Testis (tissue), 3 donors: ENCODE data around the gene TP73. TPM values are rescaled to one million over a fixed set of nuclear protein-coding genes. Genes with fewer than 3 reads are reported as not detected.

Experiments used
- DNase-seq: peaks from one replicate; pipeline ENCODE4 v3.0.0-alpha.2; 2019
- H3K27ac ChIP-seq, 2 donors: fragments of 200-600 bp; sonication (generic); one replicate each; pipeline ENCODE4 v1.5.1; 2019
- H3K27me3 ChIP-seq: fragments of 200-600 bp; sonication (generic); one replicate; pipeline ENCODE4 v1.5.1; 2019
- H3K36me3 ChIP-seq: fragments of 200-600 bp; sonication (generic); one replicate; pipeline ENCODE4 v1.5.1; 2017; ENCODE audit warnings: low read depth; ENCODE audit errors: missing control alignments
- H3K4me1 ChIP-seq: fragments of 200-600 bp; sonication (generic); one replicate; pipeline ENCODE4 v1.5.1; 2019
- H3K4me3 ChIP-seq, 2 donors: fragments of 200-600 bp; sonication (generic); one replicate each; pipeline ENCODE4 v1.5.1; 2017 to 2019
- H3K9me3 ChIP-seq: fragments of 200-600 bp; sonication (generic); one replicate; pipeline ENCODE4 v1.5.1; 2017
- POLR2A ChIP-seq: fragments of 450-650 bp; IDR thresholded peaks from one replicate; pipeline ENCODE4 v1.6.1; 2017; ENCODE audit warnings: antibody characterized with exemption, mild to moderate bottlenecking, moderate library complexity
- WGBS, 2 donors: methylation state at CpG; one replicate each; pipeline ENCODE4 v1.1.5; 2018; 5-methylcytosine and 5-hydroxymethylcytosine counted together
- intact Hi-C: fragments of 100-400 bp; cut with DNase I; formaldehyde crosslinking; loops from one replicate; pipeline ENCODE4 v1.15.1; 2023; ENCODE audit warnings: low total_unique reads
- polyA plus RNA-seq: library from polyadenylated mRNA; stranded (reverse); fragments of 350-450 nt; fragmentation: Illumina TruSeq; extraction: RNeasy Lipid Tissue Mini Kit (QIAGEN cat#74804); gene quantifications from one replicate; pipeline ENCODE4 v1.2.3, GENCODE V29; 2014; ENCODE audit warnings: low read depth, low replicate concordance; ENCODE audit not compliant: insufficient read depth
- total RNA-seq, 2 donors: library from RNA; depleted of rRNA; stranded (reverse); fragments of >200 nt; gene quantifications; one replicate each; pipeline ENCODE4 v1.2.3, GENCODE V29; 2016
- TF ChIP-seq, protein P1 (sequence below), 3 experiments: fragments of 450-650 bp in 2 of 3; fragments of 200-600 bp in 1 of 3; sonication (generic) in 1 of 3; IDR thresholded peaks; one replicate each; pipeline ENCODE4 v1.5.1; 2016 to 2019; ENCODE audit warnings: antibody characterized with exemption in 3 of 3, mild to moderate bottlenecking in 2 of 3, moderate library complexity in 1 of 3

Gene TP73
- total and polyA plus RNA-seq, 3 donors from 2014 or later = 1.3 to 2.2 (median 1.5) TPM

DNA sequence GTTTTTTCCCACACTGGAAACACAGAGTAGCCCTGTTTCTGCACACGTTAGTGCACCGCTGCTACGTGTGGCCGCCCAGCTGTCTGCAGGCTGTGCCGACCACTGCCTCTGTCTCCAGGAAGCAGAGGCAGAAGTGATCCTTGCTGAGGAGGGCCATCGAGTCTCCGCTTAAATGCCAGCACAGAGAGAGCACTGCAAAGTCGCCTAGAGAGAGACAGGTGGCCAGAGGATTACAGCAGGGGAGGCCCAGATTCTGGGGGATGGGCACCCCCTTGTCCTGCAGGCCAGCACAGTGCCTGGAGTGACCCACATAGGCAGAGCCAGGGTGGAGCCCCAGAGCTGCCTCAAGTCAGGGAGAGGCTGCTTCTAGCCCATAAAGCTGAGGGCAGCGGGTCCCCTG is 21.4 kb upstream of the TP73 start:
- H3K27ac ChIP-seq = no peak overlapping the region
- TF ChIP-seq, protein P1, sequence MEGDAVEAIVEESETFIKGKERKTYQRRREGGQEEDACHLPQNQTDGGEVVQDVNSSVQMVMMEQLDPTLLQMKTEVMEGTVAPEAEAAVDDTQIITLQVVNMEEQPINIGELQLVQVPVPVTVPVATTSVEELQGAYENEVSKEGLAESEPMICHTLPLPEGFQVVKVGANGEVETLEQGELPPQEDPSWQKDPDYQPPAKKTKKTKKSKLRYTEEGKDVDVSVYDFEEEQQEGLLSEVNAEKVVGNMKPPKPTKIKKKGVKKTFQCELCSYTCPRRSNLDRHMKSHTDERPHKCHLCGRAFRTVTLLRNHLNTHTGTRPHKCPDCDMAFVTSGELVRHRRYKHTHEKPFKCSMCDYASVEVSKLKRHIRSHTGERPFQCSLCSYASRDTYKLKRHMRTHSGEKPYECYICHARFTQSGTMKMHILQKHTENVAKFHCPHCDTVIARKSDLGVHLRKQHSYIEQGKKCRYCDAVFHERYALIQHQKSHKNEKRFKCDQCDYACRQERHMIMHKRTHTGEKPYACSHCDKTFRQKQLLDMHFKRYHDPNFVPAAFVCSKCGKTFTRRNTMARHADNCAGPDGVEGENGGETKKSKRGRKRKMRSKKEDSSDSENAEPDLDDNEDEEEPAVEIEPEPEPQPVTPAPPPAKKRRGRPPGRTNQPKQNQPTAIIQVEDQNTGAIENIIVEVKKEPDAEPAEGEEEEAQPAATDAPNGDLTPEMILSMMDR (IDR thresholded peaks at IDR 0.05) = no peak
- no peak for TF ChIP-seq POLR2A

DNA sequence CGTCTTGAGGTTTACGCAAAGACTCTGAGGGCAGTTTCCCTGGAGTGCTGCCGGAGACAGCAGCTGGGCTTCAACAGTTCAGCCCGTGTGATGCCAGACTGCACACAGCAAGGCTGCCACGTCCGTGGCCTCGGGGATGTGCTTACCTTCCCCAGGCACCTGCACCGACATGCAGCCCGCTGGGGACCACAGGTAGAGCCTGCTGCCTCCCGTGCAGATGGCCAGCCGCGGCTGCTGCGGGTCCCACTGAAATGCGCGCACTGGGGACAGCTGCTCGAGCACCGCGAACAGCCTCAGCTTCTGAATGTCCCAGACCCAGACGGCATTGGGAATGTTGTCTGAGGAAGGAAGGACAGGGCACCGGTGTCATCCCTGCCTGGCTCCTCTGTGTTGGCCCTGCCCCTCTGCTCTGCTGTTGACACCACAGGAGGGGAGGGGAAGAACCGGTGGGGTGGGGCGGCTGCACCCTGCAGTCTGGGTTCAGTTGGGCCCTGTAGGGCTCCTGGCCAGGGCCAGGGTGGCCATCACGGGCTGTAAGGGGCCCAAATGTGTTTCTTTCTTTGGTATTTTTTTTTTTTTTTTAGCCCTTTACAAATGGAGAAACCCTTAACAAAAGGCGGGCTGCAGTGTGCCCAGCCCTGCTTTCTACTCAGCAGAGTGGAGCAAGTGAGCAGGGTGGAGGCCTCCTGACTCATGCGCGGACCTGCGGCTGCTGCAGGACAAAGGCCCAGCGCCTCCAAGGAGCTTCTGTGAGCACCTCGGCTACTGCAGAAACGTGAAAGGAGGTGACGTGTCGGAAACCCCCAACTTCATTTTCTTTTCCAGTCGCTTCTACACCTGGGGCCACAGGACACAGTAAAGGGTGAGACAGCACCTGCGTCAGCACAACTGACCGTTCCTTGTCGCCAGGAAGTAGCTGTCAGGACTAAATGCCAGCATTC is 20.7 kb upstream of the TP73 start:
- DNase-seq = no peak
- Histone ChIP-seq H3K4me3 (no peak overlapping the region), H3K27me3 (no peaks in the 10 kb centered on the region), H3K9me3 (no peaks in the 10 kb centered on the region), H3K4me1 (no peaks in the 10 kb centered on the region), H3K36me3 (no peaks in the 10 kb centered on the region), H3K27ac (no peak overlapping the region)
- WGBS, 2 donors = 89 to 90% methylated on average over 15 to 36 of the region's 36 CpGs
- no peak for TF ChIP-seq POLR2A
- TF ChIP-seq, protein P1 (IDR thresholded peaks at IDR 0.05) = no peak
- intact Hi-C loops = no loop called here

More for the DNA sequence above, 21.4 kb upstream of the TP73 start:
- H3K27me3 ChIP-seq = no peaks in the 10 kb centered on the region
- no peaks in the 10 kb centered on the region for H3K9me3 ChIP-seq
- peaks cover under 1% of the 10 kb centered on the region for H3K4me1 ChIP-seq
- DNase-seq = no peak
- H3K4me3 ChIP-seq = no peak overlapping the region
- intact Hi-C loops = no loop called here
- 83 to 84% methylated on average over 5 to 9 of the region's 9 CpGs for WGBS, 2 donors
- H3K36me3 ChIP-seq = no peaks in the 10 kb centered on the region

DNA sequence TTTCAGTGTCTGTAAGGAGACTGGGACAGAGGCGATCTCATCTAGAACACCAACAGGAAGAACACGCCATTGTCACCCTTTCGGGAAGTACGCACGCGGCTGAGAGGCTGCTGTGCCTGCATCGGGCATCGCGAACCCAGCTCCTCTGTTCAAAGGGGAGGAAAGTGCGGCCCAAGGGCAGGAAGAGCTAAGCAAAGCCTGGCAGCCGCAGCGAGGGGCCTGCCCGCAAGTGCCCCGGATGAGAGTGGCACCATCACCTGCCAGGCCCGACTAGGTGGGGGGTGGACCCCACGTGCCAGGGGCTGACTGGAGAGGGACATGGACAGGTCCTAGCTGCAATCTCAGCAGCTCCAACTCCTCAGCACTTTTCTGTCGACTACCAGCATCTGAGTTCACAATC is 20.0 kb upstream of the TP73 start:
- no peaks in the 10 kb centered on the region for H3K36me3 ChIP-seq
- intact Hi-C loops = no loop called here
- 92 to 95% methylated on average over 13 to 17 of the region's 17 CpGs for WGBS, 2 donors

DNA sequence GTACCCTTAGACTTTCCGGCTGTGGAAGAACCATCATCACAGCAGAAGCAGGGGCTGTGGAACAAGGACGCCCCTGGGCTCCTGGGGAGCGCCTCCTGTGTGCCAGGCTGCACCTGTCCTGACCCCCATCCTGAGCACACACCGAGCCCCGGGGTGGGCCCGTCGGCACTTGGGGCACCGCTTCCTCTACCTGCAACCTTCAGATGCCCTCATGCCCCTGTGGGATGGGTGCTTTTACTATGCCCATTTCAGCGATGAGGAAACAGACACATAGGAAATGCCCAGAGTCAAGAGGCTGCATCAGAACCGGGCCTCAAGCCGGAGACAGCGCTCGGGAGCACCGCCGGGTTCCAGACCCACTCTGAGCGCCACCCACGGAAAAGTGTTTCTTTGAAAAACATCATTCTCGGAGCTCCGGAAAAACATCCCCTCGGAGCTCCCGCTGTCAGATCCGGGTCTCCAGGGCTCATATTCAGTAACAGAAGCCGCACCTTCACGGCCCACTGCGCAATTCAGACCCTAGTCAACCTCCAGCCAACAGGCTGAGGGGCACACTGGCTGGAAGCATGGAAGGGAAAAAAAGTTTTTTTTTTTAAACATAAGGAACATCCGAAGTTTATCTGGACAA is 19.5 kb upstream of the TP73 start:
- no peak for DNase-seq
- intact Hi-C loops = no loop called here
- no peaks in the 10 kb centered on the region for H3K9me3 ChIP-seq
- no peak overlapping the region for H3K27ac ChIP-seq
- no peaks in the 10 kb centered on the region for H3K36me3 ChIP-seq
- H3K27me3 ChIP-seq = no peaks in the 10 kb centered on the region
- no peaks in the 10 kb centered on the region for H3K4me1 ChIP-seq
- TF ChIP-seq, protein P1 (IDR thresholded peaks at IDR 0.05) = no peak
- TF ChIP-seq POLR2A = no peak
- H3K4me3 ChIP-seq = no peak overlapping the region
- WGBS, 2 donors = 91 to 92% methylated on average over 25 to 26 of the region's 26 CpGs

More for the DNA sequence above, 20.0 kb upstream of the TP73 start:
- H3K9me3 ChIP-seq = no peaks in the 10 kb centered on the region
- H3K4me1 ChIP-seq = no peaks in the 10 kb centered on the region
- no peak for DNase-seq
- H3K4me3 ChIP-seq = no peak overlapping the region
- no peak for TF ChIP-seq POLR2A
- TF ChIP-seq, protein P1 (IDR thresholded peaks at IDR 0.05) = no peak
- no peak overlapping the region for H3K27ac ChIP-seq
- no peaks in the 10 kb centered on the region for H3K27me3 ChIP-seq
